HG03045 (cell line): ENCODE measurements around the gene USP17L21.
"Not testable (repeated sequence)": the region's sequence is repeated elsewhere in the genome, so short reads cannot be mapped to it uniquely, and the experiment has no call there.

Experiments
- ATAC-seq: cut with Tn5 transposase; IDR thresholded peaks from one replicate; pipeline ENCODE4 v1.9.1; 2021; ENCODE audit warnings: mild to moderate bottlenecking, moderate library complexity; ENCODE audit not compliant: unreplicated experiment

The USP17L21 gene

GRCh38 chr4:9262572-9262971, at the start of gene USP17L21:
USP17L21 (plus strand) TSS chr4:9262872; CDS start chr4:9262872, 0 bp downstream.
- ATAC-seq, result not testable (repeated sequence)

- not testable (repeated sequence) for ATAC-seq
Measured at GRCh38 chr4:9214701-9215100, 48.0 kb upstream of the USP17L21 start.

GRCh38 chr4:9215105-9215504, 47.6 kb upstream of the USP17L21 start, which contains the start of gene USP17L11:
USP17L11 (plus strand) TSS chr4:9215405; CDS start chr4:9215405, 0 bp downstream.
- ATAC-seq, result not testable (repeated sequence)

GRCh38 chr4:9219852-9220251, 42.8 kb upstream of the USP17L21 start, which contains the start of gene USP17L12:
USP17L12 (plus strand) TSS chr4:9220152; CDS start chr4:9220152, 0 bp downstream.
- ATAC-seq, result not testable (repeated sequence)

- not testable (repeated sequence) for ATAC-seq
Measured at GRCh38 chr4:9224596-9224995, 38.1 kb upstream of the USP17L21 start, which contains the start of gene USP17L13. USP17L13 (plus strand) TSS chr4:9224896; CDS start chr4:9224896, 0 bp downstream.

GRCh38 chr4:9230249-9230648, 32.4 kb upstream of the USP17L21 start:
- not testable (repeated sequence) for ATAC-seq

- not testable (repeated sequence) for ATAC-seq
Measured at GRCh38 chr4:9234085-9234484, 28.6 kb upstream of the USP17L21 start, which contains the start of gene USP17L15. USP17L15 (plus strand) TSS chr4:9234385; CDS start chr4:9234385, 0 bp downstream.

GRCh38 chr4:9238461-9238860, 24.2 kb upstream of the USP17L21 start:
- ATAC-seq, result not testable (repeated sequence)

GRCh38 chr4:9243579-9243978, 19.1 kb upstream of the USP17L21 start, which contains the start of gene USP17L17:
USP17L17 (plus strand) TSS chr4:9243879; CDS start chr4:9243879, 0 bp downstream.
- ATAC-seq, result not testable (repeated sequence)

- ATAC-seq, result not testable (repeated sequence)
Measured at GRCh38 chr4:9247953-9248680, 14.6 kb upstream of the USP17L21 start, which contains the start of gene USP17L18. USP17L18 (plus strand) TSS chr4:9248630; CDS start chr4:9248630, 0 bp downstream.

- ATAC-seq, result not testable (repeated sequence)
Measured at GRCh38 chr4:9253078-9253477, 9.6 kb upstream of the USP17L21 start, which contains the start of gene USP17L19. USP17L19 (plus strand) TSS chr4:9253378; CDS start chr4:9253378, 0 bp downstream.

- ATAC-seq, result not testable (repeated sequence)
Measured at GRCh38 chr4:9257824-9258223, 4.8 kb upstream of the USP17L21 start, which contains the start of gene USP17L20. USP17L20 (plus strand) TSS chr4:9258124; CDS start chr4:9258124, 0 bp downstream.

GRCh38 chr4:9267319-9267718, 4.6 kb downstream of the USP17L21 start, which contains the start of gene USP17L22:
USP17L22 (plus strand) TSS chr4:9267619; CDS start chr4:9267619, 0 bp downstream.
- not testable (repeated sequence) for ATAC-seq

GRCh38 chr4:9271719-9272118, 9.0 kb downstream of the USP17L21 start:
- not testable (repeated sequence) for ATAC-seq
